Embryonic facial prominence (tissue), 1 donor: ENCODE data around the gene TMEM129.

Experiments
- DNase-seq: peaks from one replicate; pipeline ENCODE4 v3.0.0-alpha.2; 2016; ENCODE audit errors: extremely low spot score

Gene TMEM129

GRCh38 chr4:1758306-1759121 is 37.4 kb upstream of the TMEM129 start:
- no peak for DNase-seq

- DNase-seq: no peak
Observed at GRCh38 chr4:1757836-1758235, 36.7 kb upstream of the TMEM129 start.

GRCh38 chr4:1756893-1757779 is 36.0 kb upstream of the TMEM129 start:
- DNase-seq: no peak

GRCh38 chr4:1756079-1756478 is 35.0 kb upstream of the TMEM129 start:
- no peak for DNase-seq

- no peak for DNase-seq
Observed at GRCh38 chr4:1755297-1755696, 34.2 kb upstream of the TMEM129 start.

GRCh38 chr4:1754336-1754735 is 33.2 kb upstream of the TMEM129 start:
- no peak for DNase-seq

- no peak for DNase-seq
Observed at GRCh38 chr4:1753697-1754311, 32.7 kb upstream of the TMEM129 start.

GRCh38 chr4:1753294-1753696 is 32.2 kb upstream of the TMEM129 start:
- DNase-seq: no peak

GRCh38 chr4:1752284-1753041 is 31.3 kb upstream of the TMEM129 start:
- DNase-seq: no peak

- DNase-seq: no peak
Observed at GRCh38 chr4:1751919-1752283, 30.8 kb upstream of the TMEM129 start.

- DNase-seq: no peak
Observed at GRCh38 chr4:1751155-1751918, 30.2 kb upstream of the TMEM129 start.

GRCh38 chr4:1750381-1751154 is 29.4 kb upstream of the TMEM129 start:
- no peak for DNase-seq

GRCh38 chr4:1749826-1750225 is 28.7 kb upstream of the TMEM129 start:
- DNase-seq: no peak

GRCh38 chr4:1749370-1749769 is 28.2 kb upstream of the TMEM129 start:
- no peak for DNase-seq

- DNase-seq: no peak
Observed at GRCh38 chr4:1748465-1748995, 27.4 kb upstream of the TMEM129 start.

GRCh38 chr4:1747603-1747967 is 26.5 kb upstream of the TMEM129 start:
- DNase-seq: no peak

GRCh38 chr4:1746919-1747602 is 25.9 kb upstream of the TMEM129 start:
- no peak for DNase-seq

GRCh38 chr4:1746265-1746691 is 25.2 kb upstream of the TMEM129 start:
- no peak for DNase-seq

GRCh38 chr4:1745697-1746096 is 24.6 kb upstream of the TMEM129 start:
- DNase-seq: no peak
